Measurements from ENCODE around the gene CDC20B.

The CDC20B gene

GRCh38 chr5:55154873-55155272 is 18.1 kb downstream of the CDC20B start:
- no peak for TF ChIP-seq REST (IDR thresholded peaks at IDR 0.05; ENCODE audit: insufficient replicate concordance, low read depth)
- TF ChIP-seq CTCF (IDR thresholded peaks at IDR 0.05; ENCODE audit: insufficient read depth, low read length), result no peak
- no peak for TF ChIP-seq SPI1 (IDR thresholded peaks at IDR 0.05; ENCODE audit: borderline replicate concordance, low read depth)
- no peak for TF ChIP-seq GABPA (IDR thresholded peaks at IDR 0.05; ENCODE audit: low read depth)
- TF ChIP-seq POLR2AphosphoS5 (IDR thresholded peaks at IDR 0.05; ENCODE audit: low read depth), result no peak
- Histone ChIP-seq H3K27me3 (ENCODE audit: insufficient read depth, poor library complexity, severe bottlenecking) (no peaks in the 10 kb centered on the region), H3K27ac (replicated peaks) (no peak overlapping the region), H3K4me3 (replicated peaks; ENCODE audit: insufficient read depth, low read length) (no peak overlapping the region)
- DNase-seq (ENCODE audit: low read depth in 1 of 2, low spot score in 1 of 2), result no peak

DNA sequence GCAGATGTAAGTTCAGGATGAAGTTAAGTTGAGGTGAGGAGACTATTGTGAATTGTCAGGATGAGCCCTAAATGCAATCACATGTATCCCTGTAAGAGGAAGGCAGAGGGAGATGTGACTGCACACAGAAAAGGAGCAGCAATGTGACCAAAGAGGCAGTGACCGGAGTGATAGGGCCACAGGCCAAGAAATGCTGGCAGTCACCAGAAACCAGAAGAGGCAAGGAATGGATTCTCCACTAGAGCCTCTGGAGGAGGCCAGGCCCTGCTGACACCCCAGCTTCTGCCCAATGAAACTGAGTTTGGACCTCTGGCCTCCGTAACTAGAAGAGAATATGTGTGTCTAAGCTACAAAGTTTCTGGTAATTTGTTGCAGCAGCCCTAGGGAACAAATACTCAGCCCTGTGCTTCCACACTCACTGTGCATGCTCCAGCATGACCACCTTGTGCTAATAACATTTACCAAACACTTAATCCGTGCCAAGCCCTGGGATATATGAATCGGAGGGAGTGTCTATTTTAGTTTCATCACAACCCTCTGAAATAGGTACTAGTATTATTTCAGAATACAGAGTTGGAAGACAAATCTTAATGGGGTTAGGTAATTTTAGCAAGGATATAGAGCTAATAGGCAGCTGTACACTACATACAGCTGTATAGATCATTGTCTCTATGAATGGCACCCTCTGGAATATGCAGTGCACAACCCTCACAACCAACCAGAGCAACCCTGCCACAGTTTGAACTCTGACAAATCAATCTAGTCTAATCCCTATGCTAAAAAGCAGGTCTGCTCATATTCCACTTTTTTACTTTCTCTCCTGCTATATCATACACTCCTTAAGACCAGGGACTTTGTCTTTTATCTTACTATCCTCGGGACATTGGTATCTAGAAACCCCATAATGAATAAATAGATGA is 20.8 kb downstream of the CDC20B start:
- no peaks in the 10 kb centered on the region for H3K27me3 ChIP-seq (ENCODE audit: insufficient read depth, poor library complexity, severe bottlenecking)
- no peak overlapping the region for H3K27ac ChIP-seq (replicated peaks)
- DNase-seq (ENCODE audit: low read depth in 1 of 2, low spot score in 1 of 2), result no peak
- no peak overlapping the region for H3K4me3 ChIP-seq (replicated peaks; ENCODE audit: insufficient read depth, low read length)
- TF ChIP-seq GABPA (IDR thresholded peaks at IDR 0.05; ENCODE audit: low read depth), result no peak
- TF ChIP-seq POLR2AphosphoS5 (IDR thresholded peaks at IDR 0.05; ENCODE audit: low read depth), result no peak
- TF ChIP-seq REST (IDR thresholded peaks at IDR 0.05; ENCODE audit: insufficient replicate concordance, low read depth), result no peak
- TF ChIP-seq SPI1 (IDR thresholded peaks at IDR 0.05; ENCODE audit: borderline replicate concordance, low read depth), result no peak
- no peak for TF ChIP-seq CTCF (IDR thresholded peaks at IDR 0.05; ENCODE audit: insufficient read depth, low read length)

- TF ChIP-seq SPI1 (IDR thresholded peaks at IDR 0.05; ENCODE audit: borderline replicate concordance, low read depth) (no peak), REST (IDR thresholded peaks at IDR 0.05; ENCODE audit: insufficient replicate concordance, low read depth) (no peak), GABPA (IDR thresholded peaks at IDR 0.05; ENCODE audit: low read depth) (no peak), POLR2AphosphoS5 (IDR thresholded peaks at IDR 0.05; ENCODE audit: low read depth) (no peak), CTCF (IDR thresholded peaks at IDR 0.05; ENCODE audit: insufficient read depth, low read length) (no peak)
- DNase-seq (ENCODE audit: low read depth in 1 of 2, low spot score in 1 of 2), result no peak
- no peak overlapping the region for H3K27ac ChIP-seq (replicated peaks)
- no peaks in the 10 kb centered on the region for H3K27me3 ChIP-seq (ENCODE audit: insufficient read depth, poor library complexity, severe bottlenecking)
- H3K4me3 ChIP-seq (replicated peaks; ENCODE audit: insufficient read depth, low read length), result no peak overlapping the region
Measured at GRCh38 chr5:55149308-55149795, 23.6 kb downstream of the CDC20B start.
